ENCODE measurements around the gene COL2A1. TPM values are rescaled to one million over a fixed set of nuclear protein-coding genes. Genes with fewer than 3 reads are reported as not detected.

COL2A1 gene
- total RNA-seq, 1 experiment from 2014 or later = 10.8 TPM

DNA sequence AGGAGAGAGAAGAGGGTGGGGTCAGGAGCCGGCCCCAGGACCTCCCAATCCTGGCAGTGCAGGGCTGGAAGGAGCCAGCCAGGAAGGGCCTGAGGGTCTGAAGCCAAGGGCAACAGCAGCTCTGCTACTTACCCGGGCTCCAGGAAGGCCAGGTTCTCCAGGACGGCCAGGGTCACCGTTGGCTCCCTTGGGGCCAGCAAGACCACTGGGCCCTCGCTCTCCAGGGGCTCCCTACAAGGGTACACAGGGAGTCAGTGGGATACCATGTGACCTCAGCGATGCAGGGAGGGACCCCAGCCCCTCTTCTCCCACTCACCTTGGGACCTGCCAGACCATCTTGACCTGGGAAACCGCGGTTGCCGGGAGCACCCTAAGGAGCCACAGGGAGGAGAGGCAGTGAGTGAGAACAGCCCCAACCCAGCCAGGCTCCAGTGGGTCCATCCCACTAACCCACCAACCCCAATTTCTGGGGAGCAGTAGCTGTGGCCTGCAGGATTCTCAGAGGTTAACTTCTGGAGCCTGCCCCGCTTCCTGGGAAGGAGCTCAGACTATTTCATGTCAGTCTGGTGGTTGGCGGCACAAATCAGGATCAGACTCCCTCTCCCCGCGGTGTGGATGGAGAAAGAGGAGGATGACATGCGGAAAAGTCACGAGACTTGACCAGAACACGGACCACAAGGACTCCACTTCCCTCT is 18.5 kb downstream of the COL2A1 start:
- H3K18ac ChIP-seq (ENCODE audit: insufficient read length, low read depth, low read length) = no peak overlapping the region
- Mint-ChIP-seq H3K27me3 (ENCODE audit: low read depth) (peaks cover 83% of the 10 kb centered on the region), H3K27ac (no peak overlapping the region), H3K4me3 (no peak overlapping the region), H3K9me3 (peaks cover 0 to 3% of the 10 kb centered on the region in 2 experiments; a peak in 1 of 5 replicates), H3K36me3 (ENCODE audit: insufficient read depth in 1 of 3, low read depth in 3 of 3) (peaks cover 0 to 1% (median 0%) of the 10 kb centered on the region in 3 experiments; a peak in 1 of 7 replicates), H3K4me1 (peaks cover 12 to 13% of the 10 kb centered on the region in 2 experiments)
- no peak overlapping the region for H2BK12ac ChIP-seq (ENCODE audit: insufficient read length, low read depth, low read length)
- H3K4me2 ChIP-seq (ENCODE audit: insufficient read depth, insufficient read length, low read length) = no peak overlapping the region
- no peak overlapping the region for H4K91ac ChIP-seq (ENCODE audit: insufficient read length, low read depth, low read length)
- no peak for DNase-seq
- TF ChIP-seq, protein P1, sequence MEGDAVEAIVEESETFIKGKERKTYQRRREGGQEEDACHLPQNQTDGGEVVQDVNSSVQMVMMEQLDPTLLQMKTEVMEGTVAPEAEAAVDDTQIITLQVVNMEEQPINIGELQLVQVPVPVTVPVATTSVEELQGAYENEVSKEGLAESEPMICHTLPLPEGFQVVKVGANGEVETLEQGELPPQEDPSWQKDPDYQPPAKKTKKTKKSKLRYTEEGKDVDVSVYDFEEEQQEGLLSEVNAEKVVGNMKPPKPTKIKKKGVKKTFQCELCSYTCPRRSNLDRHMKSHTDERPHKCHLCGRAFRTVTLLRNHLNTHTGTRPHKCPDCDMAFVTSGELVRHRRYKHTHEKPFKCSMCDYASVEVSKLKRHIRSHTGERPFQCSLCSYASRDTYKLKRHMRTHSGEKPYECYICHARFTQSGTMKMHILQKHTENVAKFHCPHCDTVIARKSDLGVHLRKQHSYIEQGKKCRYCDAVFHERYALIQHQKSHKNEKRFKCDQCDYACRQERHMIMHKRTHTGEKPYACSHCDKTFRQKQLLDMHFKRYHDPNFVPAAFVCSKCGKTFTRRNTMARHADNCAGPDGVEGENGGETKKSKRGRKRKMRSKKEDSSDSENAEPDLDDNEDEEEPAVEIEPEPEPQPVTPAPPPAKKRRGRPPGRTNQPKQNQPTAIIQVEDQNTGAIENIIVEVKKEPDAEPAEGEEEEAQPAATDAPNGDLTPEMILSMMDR (conservative IDR thresholded peaks at IDR 0.05) = no peak
- H3K79me2 ChIP-seq (ENCODE audit: insufficient read depth, low read length) = no peaks in the 10 kb centered on the region
- no peak overlapping the region for H2BK15ac ChIP-seq (ENCODE audit: low read depth, low read length)
- no peak overlapping the region for H3K56ac ChIP-seq (ENCODE audit: insufficient read length, low read depth, low read length)
- H3K9ac ChIP-seq (ENCODE audit: extremely low read depth, insufficient read length, low read length) = no peak overlapping the region
- no peak overlapping the region for H3K23ac ChIP-seq (ENCODE audit: insufficient read length, low read depth, low read length)
- H3K9me3 ChIP-seq (ENCODE audit: control insufficient read depth, low read depth, low read length) = no peaks in the 10 kb centered on the region
- H3K27ac ChIP-seq (ENCODE audit: insufficient read length, low read depth, low read length) = no peak overlapping the region
- H4K8ac ChIP-seq (replicated peaks; ENCODE audit: insufficient read length, low read depth, low read length) = no peak overlapping the region
- H2AK5ac ChIP-seq (ENCODE audit: insufficient read length, low read length) = no peak overlapping the region
- no peak overlapping the region for H2BK5ac ChIP-seq (ENCODE audit: insufficient read length, low read length)
- H3T11ph ChIP-seq (ENCODE audit: low read length) = no peak overlapping the region
- no peaks in the 10 kb centered on the region; the same call in 1 of the 2 replicates for H3K27me3 ChIP-seq (ENCODE audit: insufficient read depth, low read length)
- H2BK120ac ChIP-seq (ENCODE audit: low read depth, low read length, poor library complexity, severe bottlenecking) = no peak overlapping the region
- no CpG with 5 or more reads among the region's 16 CpGs for WGBS (ENCODE audit: extremely low coverage, insufficient read length, low lambda C conversion rate)
- H3K79me1 ChIP-seq (ENCODE audit: insufficient read depth, low read depth, low read length, poor library complexity, severe bottlenecking) = no peaks in the 10 kb centered on the region
- H2BK20ac ChIP-seq (ENCODE audit: low read depth, low read length, poor library complexity, severe bottlenecking) = no peak overlapping the region
- no peaks in the 10 kb centered on the region for H4K20me1 ChIP-seq (ENCODE audit: control insufficient read depth, insufficient read depth, insufficient read length)
- H2AFZ ChIP-seq (ENCODE audit: low read length) = no peak overlapping the region
- no peak overlapping the region for H3K4ac ChIP-seq (ENCODE audit: low read depth, low read length)
- H3K14ac ChIP-seq (ENCODE audit: insufficient read depth, low read length) = no peak overlapping the region
- no peaks in the 10 kb centered on the region for H3K4me1 ChIP-seq (ENCODE audit: insufficient read depth, low read length)
- H3K23me2 ChIP-seq (ENCODE audit: insufficient read length, low read depth, low read length, poor library complexity, severe bottlenecking) = no peaks in the 10 kb centered on the region
- H4K5ac ChIP-seq (ENCODE audit: insufficient read length, low read depth, low read length) = no peak overlapping the region

All from H9 (cell line).